Neural cell (in vitro differentiated cells): ENCODE data around the gene FREY1.

Source experiments
- CTCF ChIP-seq: fragments of 450-650 bp; IDR thresholded peaks from 2 replicates; pipeline ENCODE4 v1.5.1; 2014; ENCODE audit warnings: antibody characterized with exemption, mild to moderate bottlenecking, moderate library complexity; ENCODE audit not compliant: poor library complexity, severe bottlenecking
- POLR2AphosphoS5 ChIP-seq: IDR thresholded peaks from 2 replicates; pipeline ENCODE4 v1.6.1; 2012
- REST ChIP-seq: IDR thresholded peaks from 2 replicates; pipeline ENCODE4 v1.6.1; 2012; ENCODE audit warnings: borderline replicate concordance

GRCh38 chr11:45894555-45895247 lies 12.4 kb downstream of the FREY1 start:
- no peak for TF ChIP-seq POLR2AphosphoS5
- no peak for TF ChIP-seq CTCF
- no peak for TF ChIP-seq REST
